HFF-Myc (cell line): ENCODE measurements around the gene POLK.

Experiments
- DNase-seq: peaks from one replicate; pipeline ENCODE4 v3.0.0-alpha.2; 2011; ENCODE audit warnings: low read depth; ENCODE audit errors: extremely low read depth
- H3K4me3 ChIP-seq: replicated peaks from 2 replicates; pipeline ENCODE4 v1.5.1; 2011; ENCODE audit warnings: low read depth, mild to moderate bottlenecking, control low read depth, low read length
- TF ChIP-seq, protein P1 (sequence below): IDR thresholded peaks from 2 replicates; pipeline ENCODE4 v1.5.1; 2012; ENCODE audit warnings: mild to moderate bottlenecking, low read depth, low read length, control low read depth; ENCODE audit errors: missing control alignments

Gene POLK

DNA sequence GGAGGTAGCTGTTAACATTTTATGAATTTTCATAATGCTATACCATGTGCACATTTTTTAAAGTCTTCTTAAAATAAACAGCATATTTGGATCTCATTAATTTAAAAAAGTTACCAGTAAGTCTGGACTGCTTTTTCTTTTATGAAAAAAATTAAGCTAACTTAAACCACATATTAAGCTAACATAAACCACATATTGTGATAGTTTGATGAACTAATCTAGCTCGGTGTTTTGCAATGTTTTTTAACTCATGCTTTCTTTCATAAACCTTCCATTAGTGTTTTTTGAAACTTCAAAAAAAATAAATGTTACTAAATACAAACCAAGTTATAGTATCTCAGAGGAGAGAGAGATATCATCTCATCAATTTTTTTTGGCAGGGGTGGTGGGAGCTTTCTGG is 26.5 kb downstream of the POLK start:
- TF ChIP-seq, protein P1, sequence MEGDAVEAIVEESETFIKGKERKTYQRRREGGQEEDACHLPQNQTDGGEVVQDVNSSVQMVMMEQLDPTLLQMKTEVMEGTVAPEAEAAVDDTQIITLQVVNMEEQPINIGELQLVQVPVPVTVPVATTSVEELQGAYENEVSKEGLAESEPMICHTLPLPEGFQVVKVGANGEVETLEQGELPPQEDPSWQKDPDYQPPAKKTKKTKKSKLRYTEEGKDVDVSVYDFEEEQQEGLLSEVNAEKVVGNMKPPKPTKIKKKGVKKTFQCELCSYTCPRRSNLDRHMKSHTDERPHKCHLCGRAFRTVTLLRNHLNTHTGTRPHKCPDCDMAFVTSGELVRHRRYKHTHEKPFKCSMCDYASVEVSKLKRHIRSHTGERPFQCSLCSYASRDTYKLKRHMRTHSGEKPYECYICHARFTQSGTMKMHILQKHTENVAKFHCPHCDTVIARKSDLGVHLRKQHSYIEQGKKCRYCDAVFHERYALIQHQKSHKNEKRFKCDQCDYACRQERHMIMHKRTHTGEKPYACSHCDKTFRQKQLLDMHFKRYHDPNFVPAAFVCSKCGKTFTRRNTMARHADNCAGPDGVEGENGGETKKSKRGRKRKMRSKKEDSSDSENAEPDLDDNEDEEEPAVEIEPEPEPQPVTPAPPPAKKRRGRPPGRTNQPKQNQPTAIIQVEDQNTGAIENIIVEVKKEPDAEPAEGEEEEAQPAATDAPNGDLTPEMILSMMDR = no peak
- no peak overlapping the region for H3K4me3 ChIP-seq
- no peak for DNase-seq

DNA sequence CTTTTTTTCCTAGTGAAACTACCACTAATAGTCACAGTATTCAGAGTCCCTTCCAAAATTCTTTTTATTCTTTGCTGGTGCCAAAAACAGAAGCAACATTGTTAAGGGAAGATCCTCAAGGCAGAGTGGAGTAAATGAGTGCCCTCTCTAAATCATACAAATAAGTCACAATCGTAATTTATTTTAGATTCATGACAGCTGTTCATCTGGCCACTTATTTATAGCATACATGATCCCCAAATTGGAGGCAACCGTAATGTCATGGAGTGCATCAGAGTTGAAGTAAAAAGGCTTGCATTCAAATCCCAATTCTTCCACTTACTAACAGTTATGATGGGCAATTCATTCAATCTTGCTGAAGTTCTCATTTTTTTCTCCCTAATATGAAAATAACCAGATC is 33.4 kb downstream of the POLK start:
- no peak overlapping the region for H3K4me3 ChIP-seq
- TF ChIP-seq, protein P1 = no peak
- DNase-seq = no peak

DNA sequence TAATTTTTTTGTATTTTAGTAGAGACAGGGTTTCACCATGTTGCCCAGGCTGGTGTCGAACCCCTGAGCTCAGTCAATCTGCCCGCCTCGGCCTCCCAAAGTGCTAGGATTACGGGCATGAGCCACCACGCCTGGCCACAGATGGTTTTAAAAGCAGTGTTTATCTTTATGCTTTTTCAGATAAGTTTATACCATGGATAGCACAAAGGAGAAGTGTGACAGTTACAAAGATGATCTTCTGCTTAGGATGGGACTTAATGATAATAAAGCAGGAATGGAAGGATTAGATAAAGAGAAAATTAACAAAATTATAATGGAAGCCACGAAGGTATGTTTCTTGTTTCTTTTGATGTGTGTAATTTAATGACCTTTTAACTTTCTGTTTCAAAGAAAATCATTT is 35.1 kb downstream of the POLK start:
- no peak overlapping the region for H3K4me3 ChIP-seq
- no peak for DNase-seq
- TF ChIP-seq, protein P1 = no peak

DNA sequence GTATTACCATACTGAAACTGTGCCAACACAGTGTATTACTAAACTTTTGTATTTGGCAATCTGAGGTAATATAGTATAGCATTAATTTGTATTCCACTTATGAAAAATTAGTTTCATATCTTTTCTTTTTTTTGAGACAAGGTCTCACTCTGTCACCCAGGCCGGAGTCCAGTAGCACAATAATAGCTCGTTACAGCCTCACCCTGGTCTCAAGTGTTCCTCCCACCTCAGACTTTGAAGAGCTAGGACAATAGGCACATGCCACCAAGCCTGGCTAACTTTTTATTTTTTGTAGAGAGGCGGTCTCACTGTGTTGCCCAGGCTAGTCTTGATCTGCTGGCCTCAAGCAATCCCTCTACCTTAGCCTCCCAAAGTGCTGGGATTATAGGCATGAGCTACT is 36.1 kb downstream of the POLK start:
- TF ChIP-seq, protein P1 = no peak
- no peak for DNase-seq
- H3K4me3 ChIP-seq = no peak overlapping the region

DNA sequence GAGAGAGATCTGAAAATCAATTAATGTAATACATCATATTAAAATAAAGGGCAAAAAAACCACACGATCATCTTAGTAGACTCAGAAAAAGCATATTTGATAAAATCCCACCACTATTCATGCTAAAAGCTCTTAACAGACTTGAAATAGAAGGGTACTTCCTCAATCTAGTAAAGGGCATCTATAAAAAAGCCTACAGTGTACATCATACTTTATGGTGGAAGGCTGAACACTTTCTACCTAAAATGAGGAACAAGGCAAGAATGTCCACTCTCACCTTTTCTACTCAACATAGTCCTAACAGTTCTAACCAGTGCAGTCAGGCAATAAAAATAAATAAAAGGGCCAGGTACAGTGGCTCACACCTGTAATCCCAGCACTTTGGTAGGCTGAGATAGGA is 38.9 kb downstream of the POLK start:
- no peak for DNase-seq
- TF ChIP-seq, protein P1 = no peak
- H3K4me3 ChIP-seq = no peak overlapping the region

DNA sequence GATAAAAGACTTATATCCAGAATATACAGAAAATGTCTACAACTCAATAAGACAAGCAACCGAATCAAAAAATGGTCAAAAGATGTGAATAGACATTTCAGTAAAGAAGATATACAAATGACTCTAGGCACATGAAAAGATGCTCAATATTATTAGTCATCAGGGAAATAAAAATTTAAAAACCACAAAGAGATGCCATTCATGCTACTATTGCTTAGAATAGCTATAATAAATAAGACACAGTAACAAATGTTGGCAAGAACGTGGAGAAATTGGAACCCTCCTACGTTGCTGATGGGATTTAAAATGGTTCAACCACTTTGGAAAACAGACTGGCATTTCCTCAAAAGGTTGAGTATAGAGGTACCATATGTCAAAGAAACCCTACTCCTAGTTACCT is 39.8 kb downstream of the POLK start:
- peak; percentile 32 for DNase-seq
- TF ChIP-seq, protein P1 = no peak
- H3K4me3 ChIP-seq = no peak overlapping the region

DNA sequence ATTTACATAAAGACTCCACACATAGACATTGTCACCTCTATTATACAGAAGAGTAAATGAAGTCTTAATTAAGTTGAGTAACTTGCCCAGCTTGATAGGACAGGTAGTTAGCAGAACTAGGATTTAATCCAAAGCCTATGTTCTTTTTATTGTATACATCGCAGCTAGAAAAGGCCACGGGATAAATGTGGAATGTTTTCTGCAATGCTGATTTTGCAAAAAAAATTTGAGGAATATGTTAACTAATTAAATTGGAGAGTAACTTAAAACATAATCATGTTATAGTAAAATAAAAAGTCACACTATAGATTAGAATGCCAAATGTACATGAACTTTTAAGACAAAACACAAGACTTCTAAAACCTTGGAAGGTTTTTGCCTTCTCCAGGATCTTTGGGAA is 41.1 kb downstream of the POLK start:
- H3K4me3 ChIP-seq = no peak overlapping the region
- no peak for DNase-seq
- TF ChIP-seq, protein P1 = no peak
